Mucosa of descending colon (tissue), 3 donors: ENCODE data around the gene ELL2. TPM values are rescaled to one million over a fixed set of nuclear protein-coding genes. Genes with fewer than 3 reads are reported as not detected.

Experiments used
- ATAC-seq: fragments of 200-7000 bp; cut with Tn5 transposase; one replicate; pipeline ENCODE4 v1.9.1; 2020; ENCODE audit warnings: mild to moderate bottlenecking, moderate library complexity
- DNase-seq, 3 donors: peaks; one replicate each; pipeline ENCODE4 v3.0.0-alpha.2; 2020
- H3K36me3 ChIP-seq: fragments of 200-600 bp; one replicate; pipeline ENCODE4 v1.8.0; 2021; ENCODE audit warnings: low read depth, mild to moderate bottlenecking
- H3K4me1 ChIP-seq: fragments of 200-600 bp; one replicate; pipeline ENCODE4 v1.8.0; 2021; ENCODE audit warnings: low read depth, mild to moderate bottlenecking
- H3K4me3 ChIP-seq: fragments of 200-600 bp; one replicate; pipeline ENCODE4 v1.8.0; 2021; ENCODE audit warnings: mild to moderate bottlenecking
- H3K9me3 ChIP-seq: fragments of 200-600 bp; one replicate; pipeline ENCODE4 v1.8.0; 2021; ENCODE audit warnings: mild to moderate bottlenecking
- CTCF ChIP-seq: fragments of 200-600 bp; IDR thresholded peaks from one replicate; pipeline ENCODE4 v1.8.0; 2022; ENCODE audit warnings: antibody characterized with exemption, mild to moderate bottlenecking
- intact Hi-C, 2 donors: fragments of 100-400 bp; cut with DNase I in 1 of 2; cut with micrococcal nuclease in 1 of 2; formaldehyde crosslinking; loops; one replicate each; pipeline versions ENCODE4 v1.11.0 to v1.11.1; 2022; cut with DNase I, micrococcal nuclease
- total RNA-seq, 3 donors: library from RNA; stranded (reverse); fragmentation: NEBNext Ultra II Directional in 2 of 3; extraction: Animal tissue kit (Norgen Biotek cat#: 25700) in 2 of 3; gene quantifications; one replicate each; pipeline versions ENCODE4 v1.2.1 to v1.2.4, GENCODE V29; 2021 to 2023
- donor health status: DM: no; HTN: no; CAD: no; lungs with moderate emphysema.
- donor health status: DM: no; HTN: no; CAD: no.
- donor health status: DM: no; HTN: yes; CAD: no.

ELL2 gene
- total RNA-seq, 3 donors from 2014 or later = 26.9 to 42.7 (median 31.7) TPM

GRCh38 chr5:95880081-95880926 lies 81.3 kb downstream of the ELL2 start:
- peak; percentile 81 for ATAC-seq
- intact Hi-C loops = no loop called here
- Histone ChIP-seq H3K36me3 (no peaks in the 10 kb centered on the region), H3K4me1 (peaks cover 16% of the 10 kb centered on the region), H3K9me3 (no peaks in the 10 kb centered on the region), H3K4me3 (no peak overlapping the region)
- DNase-seq = no peak
- no peak for TF ChIP-seq CTCF

GRCh38 chr5:95879661-95880060 lies 82.0 kb downstream of the ELL2 start:
- H3K4me3 ChIP-seq = no peak overlapping the region
- ATAC-seq (no peak), DNase-seq (no peak)
- no peak for TF ChIP-seq CTCF
- H3K4me1 ChIP-seq = peaks cover 16% of the 10 kb centered on the region
- H3K36me3 ChIP-seq = no peaks in the 10 kb centered on the region
- no peaks in the 10 kb centered on the region for H3K9me3 ChIP-seq
- intact Hi-C loops = no loop called here

GRCh38 chr5:95878417-95879323 lies 83.0 kb downstream of the ELL2 start:
- no peak for DNase-seq
- peak; percentile 69 for ATAC-seq
- Histone ChIP-seq H3K36me3 (no peaks in the 10 kb centered on the region), H3K9me3 (no peaks in the 10 kb centered on the region), H3K4me1 (peaks cover 16% of the 10 kb centered on the region), H3K4me3 (no peak overlapping the region)
- intact Hi-C loops = no loop called here
- TF ChIP-seq CTCF = no peak

GRCh38 chr5:95876782-95877181 lies 84.9 kb downstream of the ELL2 start:
- Histone ChIP-seq H3K4me1 (peaks cover 16% of the 10 kb centered on the region), H3K36me3 (no peaks in the 10 kb centered on the region), H3K4me3 (no peak overlapping the region), H3K9me3 (no peaks in the 10 kb centered on the region)
- intact Hi-C loops = no loop called here
- no peak for DNase-seq
- no peak for TF ChIP-seq CTCF
- no peak for ATAC-seq

GRCh38 chr5:95874246-95874645 lies 87.4 kb downstream of the ELL2 start:
- Histone ChIP-seq H3K4me1 (peaks cover 7% of the 10 kb centered on the region), H3K9me3 (no peaks in the 10 kb centered on the region), H3K4me3 (no peak overlapping the region), H3K36me3 (no peaks in the 10 kb centered on the region)
- ATAC-seq = no peak
- intact Hi-C loops = no loop called here
- no peak for DNase-seq
- no peak for TF ChIP-seq CTCF
